IgD-negative memory B cell (primary cell): Measurements from ENCODE around the gene PTCSC3. TPM values are rescaled to one million over a fixed set of nuclear protein-coding genes. Genes with fewer than 3 reads are reported as not detected.

ENCODE experiments used
- polyA plus RNA-seq: library from polyadenylated mRNA; unstranded; fragments of 300-500 nt; fragmentation: Illumina TruSeq; gene quantifications from one replicate; pipeline ENCODE4 v1.2.3, GENCODE V29; 2021

Gene PTCSC3
- polyA plus RNA-seq, 1 donor from 2014 or later, result not detected

Other genes with a start within 250 kb of the PTCSC3 start
- 17.5 TPM for gene MBIP, start 143.9 kb upstream of the PTCSC3 start, polyA plus RNA-seq